H1 (cell line): ENCODE data around the gene FIP1L1. TPM values are rescaled to one million over a fixed set of nuclear protein-coding genes. Genes with fewer than 3 reads are reported as not detected.

Experiments used
- CTCF ChIA-PET: fragments of 300-600 bp; sonication (Branson Sonifier 250); formaldehyde crosslinking; loops from one replicate; lab custom pipeline; 2021; ENCODE audit not compliant: partially characterized antibody; lab: Charles Lee
- POLR2A ChIA-PET: fragments of 300-600 bp; sonication (Branson Sonifier 250); formaldehyde crosslinking; loops from one replicate; lab custom pipeline; 2021; ENCODE audit warnings: inconsistent platforms; ENCODE audit not compliant: partially characterized antibody; lab: Charles Lee
- DNase-seq, 2 experiments: peaks; one replicate each; pipeline versions ENCODE4 v3.0.0 to v3.0.0-alpha.2; 2010 to 2022; ENCODE audit warnings: low spot score in 2 of 2, low read depth in 1 of 2, mixed read lengths in 1 of 2
- FAIRE-seq: peaks from 2 replicates; lab custom pipeline; 2011; peaks lifted over from hg19 to GRCh38; lab: Jason Lieb, UNC
- H2AFZ ChIP-seq: 2 replicates; pipeline ENCODE4 v1.8.1; 2012; ENCODE audit warnings: low read length, inconsistent platforms
- H2AK5ac ChIP-seq: 2 replicates; pipeline ENCODE4 v1.6.1; 2013; ENCODE audit warnings: low read depth, low read length
- H2BK120ac ChIP-seq: replicated peaks from 2 replicates; pipeline ENCODE3; 2013; ENCODE audit warnings: low read depth, low read length, inconsistent platforms
- H2BK12ac ChIP-seq: 2 replicates; pipeline ENCODE4 v1.6.1; 2013; ENCODE audit warnings: low read depth, low read length
- H2BK15ac ChIP-seq: 2 replicates; pipeline ENCODE4 v1.6.1; 2013; ENCODE audit warnings: low read length
- H2BK20ac ChIP-seq: 2 replicates; pipeline ENCODE4 v1.6.1; 2013; ENCODE audit warnings: low read length
- H2BK5ac ChIP-seq: 2 replicates; pipeline ENCODE4 v1.6.1; 2013; ENCODE audit warnings: low read depth, low read length
- H3K14ac ChIP-seq: 2 replicates; pipeline ENCODE4 v1.6.1; 2013; ENCODE audit warnings: inconsistent platforms; ENCODE audit not compliant: insufficient read length
- H3K18ac ChIP-seq: 2 replicates; pipeline ENCODE4 v1.6.1; 2013; ENCODE audit warnings: low read length; ENCODE audit errors: extremely low read depth
- H3K23ac ChIP-seq: 2 replicates; pipeline ENCODE4 v1.6.1; 2013; ENCODE audit warnings: inconsistent platforms; ENCODE audit not compliant: insufficient read length
- H3K23me2 ChIP-seq: 2 replicates; pipeline ENCODE4 v1.6.1; 2013; ENCODE audit warnings: low read depth, low read length
- H3K27ac ChIP-seq: 2 replicates; pipeline ENCODE4 v1.6.1; 2011; ENCODE audit warnings: low read depth, low read length, inconsistent platforms
- H3K27me3 ChIP-seq, 4 experiments: replicated peaks in 1 of 4; 1 replicate in 1 of 4; 2 replicates in 3 of 4; pipeline versions ENCODE4 v1.6.1 to v1.8.1; 2011 to 2013; ENCODE audit warnings: low read length in 3 of 4, mild to moderate bottlenecking in 3 of 4, inconsistent platforms in 2 of 4, mixed read lengths in 2 of 4, moderate library complexity in 1 of 4; ENCODE audit not compliant: control insufficient read depth in 3 of 4, insufficient read depth in 3 of 4; ENCODE audit errors: extremely low read depth in 1 of 4
- H3K36me3 ChIP-seq, 4 experiments: 2 replicates each; pipeline versions ENCODE4 v1.6.1 to v1.8.1; 2011 to 2013; ENCODE audit warnings: mild to moderate bottlenecking in 4 of 4, low read length in 3 of 4, moderate library complexity in 2 of 4, control low read depth in 1 of 4, inconsistent platforms in 1 of 4; ENCODE audit not compliant: insufficient read depth in 4 of 4, control insufficient read depth in 2 of 4
- H3K4ac ChIP-seq: replicated peaks from 2 replicates; pipeline ENCODE3; 2013; ENCODE audit warnings: low read length, low read depth, mixed read lengths, inconsistent platforms; ENCODE audit not compliant: insufficient read length
- H3K4me1 ChIP-seq, 4 experiments: replicated peaks in 1 of 4; 1 replicate in 1 of 4; 2 replicates in 3 of 4; pipeline versions ENCODE4 v1.6.1 to v1.8.1; 2011 to 2013; ENCODE audit warnings: low read length in 3 of 4, inconsistent platforms in 2 of 4, mixed read lengths in 1 of 4; ENCODE audit not compliant: insufficient read depth in 4 of 4, control insufficient read depth in 3 of 4
- H3K4me2 ChIP-seq, 2 experiments: 2 replicates each; pipeline versions ENCODE4 v1.6.1 to v1.8.1; 2011 to 2013; ENCODE audit warnings: low read depth in 2 of 2, low read length in 2 of 2, control low read depth in 1 of 2, inconsistent platforms in 1 of 2, mild to moderate bottlenecking in 1 of 2; ENCODE audit not compliant: insufficient read depth in 1 of 2
- H3K4me3 ChIP-seq, 4 experiments: fragments of 200-600, 300-600 bp in 1 of 4; sonication (generic), shearing (Covaris generic), sonication (Bioruptor Twin) in 1 of 4; 2 replicates each; pipeline versions ENCODE4 v1.5.1 to v1.8.1; 2011 to 2016; ENCODE audit warnings: low read length in 4 of 4, low read depth in 3 of 4, control low read depth in 2 of 4, inconsistent platforms in 2 of 4, mild to moderate bottlenecking in 2 of 4, mixed read lengths in 1 of 4, moderate library complexity in 1 of 4; ENCODE audit not compliant: insufficient read depth in 2 of 4; ENCODE audit errors: extremely low read depth in 1 of 4
- H3K56ac ChIP-seq: replicated peaks from 2 replicates; pipeline ENCODE3; 2013; ENCODE audit warnings: low read depth, mild to moderate bottlenecking, mixed read lengths, low read length, inconsistent platforms; ENCODE audit not compliant: insufficient read length
- H3K79me1 ChIP-seq: 2 replicates; pipeline ENCODE4 v1.6.1; 2013; ENCODE audit warnings: low read depth, low read length, control low read depth
- H3K79me2 ChIP-seq, 2 experiments: 2 replicates each; pipeline versions ENCODE4 v1.6.1 to v1.8.1; 2012 to 2013; ENCODE audit warnings: low read length in 2 of 2, mild to moderate bottlenecking in 2 of 2, inconsistent platforms in 1 of 2; ENCODE audit not compliant: insufficient read depth in 2 of 2, control insufficient read depth in 1 of 2
- H3K9ac ChIP-seq, 4 experiments: replicated peaks in 1 of 4; 1 replicate in 1 of 4; 2 replicates in 3 of 4; pipeline versions ENCODE4 v1.6.1 to v1.8.1; 2011 to 2013; ENCODE audit warnings: low read depth in 3 of 4, low read length in 3 of 4, control low read depth in 2 of 4, mild to moderate bottlenecking in 2 of 4, moderate library complexity in 2 of 4, inconsistent platforms in 1 of 4; ENCODE audit errors: extremely low read depth in 1 of 4
- H3K9me3 ChIP-seq, 2 experiments: 2 replicates each; pipeline versions ENCODE4 v1.6.1 to v1.8.1; 2012 to 2013; ENCODE audit warnings: mild to moderate bottlenecking in 2 of 2, moderate library complexity in 2 of 2, control low read depth in 1 of 2, inconsistent platforms in 1 of 2, low read depth in 1 of 2, low read length in 1 of 2, mixed read lengths in 1 of 2; ENCODE audit not compliant: insufficient read depth in 2 of 2
- H4K20me1 ChIP-seq, 2 experiments: replicated peaks in 1 of 2; 2 replicates each; pipeline versions ENCODE3 to v1.8.1; 2011 to 2013; ENCODE audit warnings: inconsistent platforms in 2 of 2, low read length in 2 of 2, mild to moderate bottlenecking in 1 of 2; ENCODE audit not compliant: insufficient read depth in 2 of 2, control insufficient read depth in 1 of 2
- H4K5ac ChIP-seq: 2 replicates; pipeline ENCODE4 v1.6.1; 2013; ENCODE audit warnings: low read length, low read depth, mixed read lengths, inconsistent platforms; ENCODE audit not compliant: insufficient read length
- H4K8ac ChIP-seq: 2 replicates; pipeline ENCODE4 v1.8.0; 2013; ENCODE audit warnings: mild to moderate bottlenecking, moderate library complexity, low read length, inconsistent platforms; ENCODE audit not compliant: insufficient read depth; ENCODE audit errors: extremely low read depth
- H4K91ac ChIP-seq: replicated peaks from 2 replicates; pipeline ENCODE3; 2013; ENCODE audit warnings: low read length, mixed read lengths, inconsistent platforms; ENCODE audit not compliant: insufficient read length
- ASH2L ChIP-seq: fragments of 200-600, 300-600 bp; sonication (generic); IDR thresholded peaks from one replicate; pipeline ENCODE4 v1.7.1; 2017; ENCODE audit warnings: low read length
- CTBP2 ChIP-seq: IDR thresholded peaks from 2 replicates; pipeline ENCODE4 v1.7.0; 2011; ENCODE audit warnings: borderline replicate concordance, mild to moderate bottlenecking, moderate library complexity, mixed read lengths, low read length; ENCODE audit not compliant: insufficient read depth, insufficient read length
- GABPA ChIP-seq: IDR thresholded peaks from 2 replicates; pipeline ENCODE4 v1.6.1; 2011; ENCODE audit warnings: mild to moderate bottlenecking, low read length, moderate library complexity, borderline replicate concordance; ENCODE audit not compliant: insufficient read depth
- KDM5A ChIP-seq: fragments of 200-600 bp; IDR thresholded peaks from 2 replicates; pipeline ENCODE4 v1.7.1; 2012; ENCODE audit warnings: mild to moderate bottlenecking, low read length, inconsistent platforms, mixed read lengths
- NRF1 ChIP-seq: IDR thresholded peaks from 2 replicates; pipeline ENCODE4 v1.6.1; 2011; ENCODE audit warnings: mild to moderate bottlenecking, low read depth, low read length, improper control_type of control experiment
- POU5F1 ChIP-seq: IDR thresholded peaks from 2 replicates; pipeline ENCODE4 v1.6.1; 2011; ENCODE audit warnings: low read depth, mild to moderate bottlenecking, low read length, moderate library complexity
- SUZ12 ChIP-seq: fragments of 200-600 bp; sonication (generic); IDR thresholded peaks from 2 replicates; pipeline ENCODE4 v1.6.1; 2012; ENCODE audit warnings: mild to moderate bottlenecking, inconsistent platforms, low read length, moderate library complexity, mixed read lengths
- TAF7 ChIP-seq: optimal IDR thresholded peaks from 2 replicates; pipeline ENCODE3; 2011; ENCODE audit warnings: low read depth, mild to moderate bottlenecking, inconsistent platforms, low read length, moderate library complexity, borderline replicate concordance
- TBP ChIP-seq: IDR thresholded peaks from 2 replicates; pipeline ENCODE4 v1.6.1; 2011; ENCODE audit warnings: low read depth, low read length, improper control_type of control experiment
- polyA plus RNA-seq, 7 experiments: library from polyadenylated mRNA; depleted of rRNA in 3 of 7; stranded (reverse) in 5 of 7; unstranded in 2 of 7; fragments of >200 nt in 5 of 7; fragments of 200-250 nt in 2 of 7; gene quantifications; 1 replicate in 5 of 7; 2 replicates in 1 of 7; 4 replicates in 1 of 7; pipeline versions ENCODE4 v1.2.1 to v1.2.3, GENCODE V29; 2011 to 2013; ENCODE audit warnings: missing spikeins in 2 of 7, mixed read lengths in 2 of 7
- total RNA-seq: library from RNA; stranded (reverse); fragmentation: NEBNext Ultra II Directional; extraction: Animal tissue kit (Norgen Biotek cat#: 25700); gene quantifications from 2 replicates; pipeline ENCODE4 v1.2.1, GENCODE V29; 2021

Gene FIP1L1
- total and polyA plus RNA-seq, 2 of the 8 experiments (the other 6 are each of a cell fraction or from before 2014, with no cell fraction given) = 19.5 to 53.7 TPM

GRCh38 chr4:53487766-53488165, 110.3 kb downstream of the FIP1L1 start:
- CTCF ChIA-PET = interaction anchor here (3.3 to 6.4 kb wide), 2 partner anchors 9 to 19 kb away, joined by 11 to 42 read pairs; no protein-coding TSS in a partner anchor
- no peak overlapping the region for H2AK5ac ChIP-seq
- no peak overlapping the region for H3K4me2 ChIP-seq
- no peak overlapping the region for H3K56ac ChIP-seq
- no peaks in the 10 kb centered on the region for H4K20me1 ChIP-seq
- H3K36me3 ChIP-seq = no peaks in the 10 kb centered on the region
- no peak overlapping the region for H3K14ac ChIP-seq
- FAIRE-seq (no peak), DNase-seq (no peak)
- H3K18ac ChIP-seq = no peak overlapping the region
- H2AFZ ChIP-seq = no peak overlapping the region
- no peaks in the 10 kb centered on the region for H3K79me1 ChIP-seq
- no peak overlapping the region for H4K91ac ChIP-seq
- no peak overlapping the region for H2BK12ac ChIP-seq
- no peaks in the 10 kb centered on the region for H3K23me2 ChIP-seq
- H2BK5ac ChIP-seq = no peak overlapping the region
- TF ChIP-seq CTBP2 = no peak
- no peak for TF ChIP-seq SUZ12
- TF ChIP-seq POU5F1 = no peak
- TF ChIP-seq ASH2L = no peak
- no peak for TF ChIP-seq GABPA
- no peak for TF ChIP-seq TAF7
- TF ChIP-seq NRF1 = no peak
- no peak for TF ChIP-seq TBP
- TF ChIP-seq KDM5A = no peak
- H3K27me3 ChIP-seq = no peaks in the 10 kb centered on the region
- POLR2A ChIA-PET = no interaction called here
- no peaks in the 10 kb centered on the region for H3K9me3 ChIP-seq
- H3K4ac ChIP-seq = no peak overlapping the region
- H4K8ac ChIP-seq = no peak overlapping the region
- H3K9ac ChIP-seq = no peak overlapping the region
- no peaks in the 10 kb centered on the region for H3K79me2 ChIP-seq
- H2BK15ac ChIP-seq = no peak overlapping the region
- no peak overlapping the region for H3K4me3 ChIP-seq
- no peak overlapping the region for H4K5ac ChIP-seq
- no peak overlapping the region for H3K27ac ChIP-seq
- H2BK20ac ChIP-seq = peak overlapping the region; percentile 56; the same call in 1 of the 2 replicates
- peaks cover 0 to 3% (median 0%) of the 10 kb centered on the region in 4 experiments; a peak in 3 of 7 replicates for H3K4me1 ChIP-seq
- H2BK120ac ChIP-seq = no peak overlapping the region
- no peak overlapping the region for H3K23ac ChIP-seq
